HepG2 (cell line): Measurements from ENCODE around the gene RBM23. TPM values are rescaled to one million over a fixed set of nuclear protein-coding genes. Genes with fewer than 3 reads are reported as not detected.
A peak's percentile ranks its signal among the peaks of the same experiment; 100 is the strongest.

Source experiments
- GFI1 ChIP-seq: sonication (generic); formaldehyde crosslinking; IDR thresholded peaks from 2 replicates; pipeline ENCODE4 v1.5.0; 2020; ENCODE audit warnings: missing genetic modification reagents, mild to moderate bottlenecking, borderline replicate concordance
- GTF2F1 ChIP-seq: fragments of 150-350 bp; IDR thresholded peaks from 2 replicates; pipeline ENCODE4 v1.6.1; 2014; ENCODE audit warnings: low read length
- GTF3A ChIP-seq: sonication (generic); formaldehyde crosslinking; conservative IDR thresholded peaks from 2 replicates; pipeline ENCODE4 v1.4.0; 2020; ENCODE audit warnings: mild to moderate bottlenecking, missing genetic modification reagents
- HDAC1 ChIP-seq: sonication (generic); formaldehyde crosslinking; IDR thresholded peaks from 2 replicates; pipeline ENCODE4 v1.5.1; 2020; ENCODE audit warnings: mild to moderate bottlenecking, missing genetic modification reagents
- HNRNPL ChIP-seq: fragments of 200-400 bp; formaldehyde crosslinking; IDR thresholded peaks from 2 replicates; pipeline ENCODE4 v1.6.1; 2017; ENCODE audit warnings: mild to moderate bottlenecking, low read depth, low read length
- KLF15 ChIP-seq: sonication (generic); formaldehyde crosslinking; IDR thresholded peaks from 2 replicates; pipeline ENCODE4 v1.8.1; 2023; ENCODE audit warnings: borderline replicate concordance, mild to moderate bottlenecking, inconsistent platforms, missing genetic modification reagents, mixed read lengths
- NFKBIZ ChIP-seq: IDR thresholded peaks from 2 replicates; pipeline ENCODE4 v1.6.1; 2018; ENCODE audit warnings: missing genetic modification reagents, missing compliant biosample characterization
- PTBP1 ChIP-seq: fragments of 200-400 bp; formaldehyde crosslinking; IDR thresholded peaks from 2 replicates; pipeline ENCODE4 v1.6.1; 2018; ENCODE audit warnings: low read length, low read depth; ENCODE audit not compliant: poor library complexity, severe bottlenecking
- SPEN ChIP-seq: sonication (generic); formaldehyde crosslinking; IDR thresholded peaks from 2 replicates; pipeline ENCODE4 v1.5.1; 2020; ENCODE audit warnings: low read depth, mild to moderate bottlenecking, missing genetic modification reagents
- ZBTB7B ChIP-seq: sonication (generic); formaldehyde crosslinking; IDR thresholded peaks from 2 replicates; pipeline ENCODE4 v1.4.0; 2020; ENCODE audit warnings: missing genetic modification reagents
- ZNF230 ChIP-seq: sonication (generic); formaldehyde crosslinking; IDR thresholded peaks from 2 replicates; pipeline ENCODE4 v1.4.0; 2020; ENCODE audit warnings: mild to moderate bottlenecking, missing genetic modification reagents
- ZNF432 ChIP-seq: sonication (generic); formaldehyde crosslinking; IDR thresholded peaks from 2 replicates; pipeline ENCODE4 v1.5.0; 2020; ENCODE audit warnings: missing genetic modification reagents, mild to moderate bottlenecking, borderline replicate concordance
- ZNF558 ChIP-seq: sonication (generic); formaldehyde crosslinking; IDR thresholded peaks from 2 replicates; pipeline ENCODE4 v1.9.0; 2022; ENCODE audit warnings: mild to moderate bottlenecking, missing genetic modification reagents, borderline replicate concordance
- ZNF598 ChIP-seq: sonication (generic); formaldehyde crosslinking; IDR thresholded peaks from 2 replicates; pipeline ENCODE4 v1.5.1; 2020; ENCODE audit warnings: mild to moderate bottlenecking, missing genetic modification reagents, borderline replicate concordance
- polyA plus RNA-seq, 8 experiments: library from polyadenylated mRNA; depleted of rRNA in 3 of 8; stranded (reverse) in 7 of 8; unstranded in 1 of 8; fragments of >200 nt; fragmentation: Illumina TruSeq in 4 of 8; extraction: Trizol in 4 of 8; gene quantifications; 2 replicates each; pipeline versions ENCODE4 v1.2.1 to v1.2.3, GENCODE V29; 2011 to 2016; ENCODE audit warnings: low read depth in 4 of 8, missing spikeins in 1 of 8, mixed read lengths in 1 of 8; ENCODE audit not compliant: insufficient read depth in 1 of 8
- total RNA-seq, 5 experiments: library from RNA; depleted of rRNA; stranded (reverse); fragments of >200 nt; fragmentation: Illumina TruSeq; extraction: Trizol; gene quantifications; 2 replicates each; pipeline ENCODE4 v1.2.3, GENCODE V29; 2016; ENCODE audit warnings: low read depth in 1 of 5
- TF ChIP-seq, protein P1 (sequence below), 2 experiments: sonication (generic) in 1 of 2; formaldehyde crosslinking in 1 of 2; IDR thresholded peaks; 2 replicates each; pipeline versions ENCODE4 v1.4.0 to v1.6.1; 2016 to 2020; ENCODE audit warnings: borderline replicate concordance in 1 of 2, low read depth in 1 of 2, mild to moderate bottlenecking in 1 of 2, missing genetic modification reagents in 1 of 2
- TF ChIP-seq, protein P2 (sequence below): sonication (generic); formaldehyde crosslinking; IDR thresholded peaks from 2 replicates; pipeline ENCODE4 v1.4.0; 2020; ENCODE audit warnings: missing genetic modification reagents, borderline replicate concordance
- TF ChIP-seq, protein P3 (sequence below): sonication (generic); formaldehyde crosslinking; IDR thresholded peaks from 2 replicates; pipeline ENCODE4 v1.9.0; 2022; ENCODE audit warnings: missing genetic modification reagents, mild to moderate bottlenecking, borderline replicate concordance

RBM23 gene
- total and polyA plus RNA-seq, 2 of the 13 experiments (the other 11 are each of a cell fraction or from before 2014, with no cell fraction given): 1.5 to 2.1 TPM

DNA sequence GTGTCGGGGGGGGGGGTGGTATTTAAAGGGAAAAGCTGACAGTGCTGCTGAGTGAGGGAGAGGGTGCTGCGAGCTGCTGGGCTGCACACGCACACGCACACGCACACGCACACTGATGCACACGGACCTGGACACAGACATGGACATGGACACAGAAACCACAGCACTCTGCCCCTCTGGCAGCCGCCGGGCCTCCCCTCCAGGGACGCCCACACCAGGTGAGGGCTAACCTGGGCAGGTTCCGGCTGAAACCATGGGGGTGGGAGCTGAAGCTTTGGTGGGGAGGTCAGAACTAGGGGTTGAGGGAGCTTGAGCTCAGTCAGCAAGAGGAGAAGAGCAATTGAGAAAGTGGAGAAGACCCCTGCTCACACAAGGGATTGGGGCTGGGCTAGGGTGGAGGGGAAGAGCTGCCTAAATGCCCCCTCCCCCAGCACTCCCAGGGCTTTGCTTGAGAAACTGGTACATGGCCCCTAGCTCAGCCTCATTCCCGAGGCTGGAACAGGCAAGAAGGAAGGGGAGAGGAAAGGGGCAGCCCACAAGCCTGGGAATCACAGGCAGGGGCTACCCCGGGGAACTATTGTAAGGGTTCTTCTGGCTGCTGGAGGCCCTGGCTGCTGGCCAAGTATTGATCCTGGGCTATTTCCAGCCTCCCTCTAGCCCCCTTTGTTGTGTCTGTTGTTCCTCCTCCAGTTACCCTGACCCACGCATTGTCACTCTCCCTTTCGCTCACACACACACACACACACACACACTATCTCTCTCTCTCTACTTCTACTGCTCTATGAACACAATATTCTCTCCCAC is 35.6 kb downstream of the RBM23 start, which contains the start of gene REM2 (continued):
- TF ChIP-seq ZNF598 (no peak), ZNF230 (no peak), KLF15 (no peak), ZNF558 (CRISPR knock-in tag) (no peak), NFKBIZ (CRISPR knock-in tag) (no peak), ZBTB7B (CRISPR knock-in tag) (0 out of 2 replicates have a peak, but pooled peaks have one; percentile 32), GTF2F1 (no peak), ZNF432 (CRISPR knock-in tag) (no peak), HNRNPL (no peak), PTBP1 (no peak), HDAC1 (CRISPR knock-in tag) (peak; percentile 33; the same call in 1 of the 2 replicates), GTF3A (CRISPR knock-in tag) (no peak), SPEN (CRISPR knock-in tag) (0 out of 2 replicates have a peak, but pooled peaks have one; percentile 22), GFI1 (CRISPR knock-in tag) (no peak)
- TF ChIP-seq, protein P1, sequence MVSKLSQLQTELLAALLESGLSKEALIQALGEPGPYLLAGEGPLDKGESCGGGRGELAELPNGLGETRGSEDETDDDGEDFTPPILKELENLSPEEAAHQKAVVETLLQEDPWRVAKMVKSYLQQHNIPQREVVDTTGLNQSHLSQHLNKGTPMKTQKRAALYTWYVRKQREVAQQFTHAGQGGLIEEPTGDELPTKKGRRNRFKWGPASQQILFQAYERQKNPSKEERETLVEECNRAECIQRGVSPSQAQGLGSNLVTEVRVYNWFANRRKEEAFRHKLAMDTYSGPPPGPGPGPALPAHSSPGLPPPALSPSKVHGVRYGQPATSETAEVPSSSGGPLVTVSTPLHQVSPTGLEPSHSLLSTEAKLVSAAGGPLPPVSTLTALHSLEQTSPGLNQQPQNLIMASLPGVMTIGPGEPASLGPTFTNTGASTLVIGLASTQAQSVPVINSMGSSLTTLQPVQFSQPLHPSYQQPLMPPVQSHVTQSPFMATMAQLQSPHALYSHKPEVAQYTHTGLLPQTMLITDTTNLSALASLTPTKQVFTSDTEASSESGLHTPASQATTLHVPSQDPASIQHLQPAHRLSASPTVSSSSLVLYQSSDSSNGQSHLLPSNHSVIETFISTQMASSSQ (IDR thresholded peaks at IDR 0.05; ENCODE audit: low read depth): no peak
- TF ChIP-seq, protein P1 (CRISPR knock-in tag; IDR thresholded peaks at IDR 0.05; ENCODE audit: borderline replicate concordance): no peak
- TF ChIP-seq, protein P2, sequence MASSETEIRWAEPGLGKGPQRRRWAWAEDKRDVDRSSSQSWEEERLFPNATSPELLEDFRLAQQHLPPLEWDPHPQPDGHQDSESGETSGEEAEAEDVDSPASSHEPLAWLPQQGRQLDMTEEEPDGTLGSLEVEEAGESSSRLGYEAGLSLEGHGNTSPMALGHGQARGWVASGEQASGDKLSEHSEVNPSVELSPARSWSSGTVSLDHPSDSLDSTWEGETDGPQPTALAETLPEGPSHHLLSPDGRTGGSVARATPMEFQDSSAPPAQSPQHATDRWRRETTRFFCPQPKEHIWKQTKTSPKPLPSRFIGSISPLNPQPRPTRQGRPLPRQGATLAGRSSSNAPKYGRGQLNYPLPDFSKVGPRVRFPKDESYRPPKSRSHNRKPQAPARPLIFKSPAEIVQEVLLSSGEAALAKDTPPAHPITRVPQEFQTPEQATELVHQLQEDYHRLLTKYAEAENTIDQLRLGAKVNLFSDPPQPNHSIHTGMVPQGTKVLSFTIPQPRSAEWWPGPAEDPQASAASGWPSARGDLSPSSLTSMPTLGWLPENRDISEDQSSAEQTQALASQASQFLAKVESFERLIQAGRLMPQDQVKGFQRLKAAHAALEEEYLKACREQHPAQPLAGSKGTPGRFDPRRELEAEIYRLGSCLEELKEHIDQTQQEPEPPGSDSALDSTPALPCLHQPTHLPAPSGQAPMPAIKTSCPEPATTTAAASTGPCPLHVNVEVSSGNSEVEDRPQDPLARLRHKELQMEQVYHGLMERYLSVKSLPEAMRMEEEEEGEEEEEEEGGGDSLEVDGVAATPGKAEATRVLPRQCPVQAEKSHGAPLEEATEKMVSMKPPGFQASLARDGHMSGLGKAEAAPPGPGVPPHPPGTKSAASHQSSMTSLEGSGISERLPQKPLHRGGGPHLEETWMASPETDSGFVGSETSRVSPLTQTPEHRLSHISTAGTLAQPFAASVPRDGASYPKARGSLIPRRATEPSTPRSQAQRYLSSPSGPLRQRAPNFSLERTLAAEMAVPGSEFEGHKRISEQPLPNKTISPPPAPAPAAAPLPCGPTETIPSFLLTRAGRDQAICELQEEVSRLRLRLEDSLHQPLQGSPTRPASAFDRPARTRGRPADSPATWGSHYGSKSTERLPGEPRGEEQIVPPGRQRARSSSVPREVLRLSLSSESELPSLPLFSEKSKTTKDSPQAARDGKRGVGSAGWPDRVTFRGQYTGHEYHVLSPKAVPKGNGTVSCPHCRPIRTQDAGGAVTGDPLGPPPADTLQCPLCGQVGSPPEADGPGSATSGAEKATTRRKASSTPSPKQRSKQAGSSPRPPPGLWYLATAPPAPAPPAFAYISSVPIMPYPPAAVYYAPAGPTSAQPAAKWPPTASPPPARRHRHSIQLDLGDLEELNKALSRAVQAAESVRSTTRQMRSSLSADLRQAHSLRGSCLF: no peak
- TF ChIP-seq, protein P3, sequence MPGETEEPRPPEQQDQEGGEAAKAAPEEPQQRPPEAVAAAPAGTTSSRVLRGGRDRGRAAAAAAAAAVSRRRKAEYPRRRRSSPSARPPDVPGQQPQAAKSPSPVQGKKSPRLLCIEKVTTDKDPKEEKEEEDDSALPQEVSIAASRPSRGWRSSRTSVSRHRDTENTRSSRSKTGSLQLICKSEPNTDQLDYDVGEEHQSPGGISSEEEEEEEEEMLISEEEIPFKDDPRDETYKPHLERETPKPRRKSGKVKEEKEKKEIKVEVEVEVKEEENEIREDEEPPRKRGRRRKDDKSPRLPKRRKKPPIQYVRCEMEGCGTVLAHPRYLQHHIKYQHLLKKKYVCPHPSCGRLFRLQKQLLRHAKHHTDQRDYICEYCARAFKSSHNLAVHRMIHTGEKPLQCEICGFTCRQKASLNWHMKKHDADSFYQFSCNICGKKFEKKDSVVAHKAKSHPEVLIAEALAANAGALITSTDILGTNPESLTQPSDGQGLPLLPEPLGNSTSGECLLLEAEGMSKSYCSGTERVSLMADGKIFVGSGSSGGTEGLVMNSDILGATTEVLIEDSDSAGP (CRISPR knock-in tag): 0 out of 2 replicates have a peak, but pooled peaks have one; percentile 14
